SU-DHL-6 (cell line): ENCODE measurements around the gene FAP.

ENCODE experiments used
- EZH2phosphoT487 ChIP-seq: fragments of 200-600 bp; sonication (generic), shearing (Covaris generic); conservative IDR thresholded peaks from 2 replicates; pipeline ENCODE4 v1.6.1; 2018; ENCODE audit warnings: mild to moderate bottlenecking, antibody characterized with exemption, low read length, moderate library complexity, mixed read lengths
- TF ChIP-seq, protein P1 (sequence below): fragments of 200-600 bp; sonication (generic); IDR thresholded peaks from one replicate; pipeline ENCODE4 v1.5.1; 2017; ENCODE audit warnings: antibody characterized with exemption, mild to moderate bottlenecking, low read length, moderate library complexity; ENCODE audit not compliant: insufficient read depth, poor library complexity, severe bottlenecking

DNA sequence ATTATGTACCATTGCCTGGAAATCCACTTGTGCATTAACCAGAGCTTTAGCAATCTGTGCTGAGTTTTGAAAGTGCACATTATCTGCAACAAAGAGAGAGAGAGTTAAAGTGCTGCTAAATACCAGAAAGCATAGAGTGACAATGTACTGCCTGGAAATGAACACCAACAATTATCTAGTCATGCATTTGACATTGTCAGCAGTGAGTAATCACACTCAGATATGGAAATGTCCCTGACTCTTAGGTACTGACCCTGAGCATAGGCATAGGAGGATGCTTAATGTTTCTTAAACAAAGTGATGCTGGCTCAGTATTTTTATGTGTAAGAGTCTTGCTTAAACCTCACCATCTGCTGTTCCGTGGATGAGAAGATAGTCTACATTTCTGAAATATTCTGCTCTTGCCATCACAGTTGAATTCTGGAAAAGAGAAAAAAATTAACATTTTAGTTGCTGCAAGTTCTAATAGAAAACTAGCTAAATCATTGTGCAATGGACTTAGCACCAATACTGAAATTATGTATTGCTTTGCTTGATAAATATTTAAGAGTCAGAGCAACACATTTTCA lies 70.4 kb downstream of the FAP start:
- TF ChIP-seq, protein P1, sequence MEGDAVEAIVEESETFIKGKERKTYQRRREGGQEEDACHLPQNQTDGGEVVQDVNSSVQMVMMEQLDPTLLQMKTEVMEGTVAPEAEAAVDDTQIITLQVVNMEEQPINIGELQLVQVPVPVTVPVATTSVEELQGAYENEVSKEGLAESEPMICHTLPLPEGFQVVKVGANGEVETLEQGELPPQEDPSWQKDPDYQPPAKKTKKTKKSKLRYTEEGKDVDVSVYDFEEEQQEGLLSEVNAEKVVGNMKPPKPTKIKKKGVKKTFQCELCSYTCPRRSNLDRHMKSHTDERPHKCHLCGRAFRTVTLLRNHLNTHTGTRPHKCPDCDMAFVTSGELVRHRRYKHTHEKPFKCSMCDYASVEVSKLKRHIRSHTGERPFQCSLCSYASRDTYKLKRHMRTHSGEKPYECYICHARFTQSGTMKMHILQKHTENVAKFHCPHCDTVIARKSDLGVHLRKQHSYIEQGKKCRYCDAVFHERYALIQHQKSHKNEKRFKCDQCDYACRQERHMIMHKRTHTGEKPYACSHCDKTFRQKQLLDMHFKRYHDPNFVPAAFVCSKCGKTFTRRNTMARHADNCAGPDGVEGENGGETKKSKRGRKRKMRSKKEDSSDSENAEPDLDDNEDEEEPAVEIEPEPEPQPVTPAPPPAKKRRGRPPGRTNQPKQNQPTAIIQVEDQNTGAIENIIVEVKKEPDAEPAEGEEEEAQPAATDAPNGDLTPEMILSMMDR = no peak
- no peak for TF ChIP-seq EZH2phosphoT487
